Natural killer cell (primary cell): Measurements from ENCODE around the gene ILRUN. TPM values are rescaled to one million over a fixed set of nuclear protein-coding genes. Genes with fewer than 3 reads are reported as not detected.

Experiments
- ATAC-seq, 3 donors: fragments of 150-1000 bp in 2 of 3; fragments of 200-7000 bp in 1 of 3; cut with Tn5 transposase; 1 replicate in 1 of 3; 2 replicates in 2 of 3; pipeline ENCODE4 v1.10.0; 2021; ENCODE audit warnings: mild to moderate bottlenecking in 2 of 3, moderate library complexity in 2 of 3
- DNase-seq, 2 donors: peaks; one replicate each; pipeline versions ENCODE4 v3.0.0 to v3.0.0-alpha.2; 2013 to 2021; ENCODE audit warnings: mixed read lengths in 1 of 2
- H3K27ac ChIP-seq: one replicate; pipeline ENCODE4 v1.5.1; 2013; ENCODE audit warnings: mild to moderate bottlenecking, low read length
- H3K27me3 ChIP-seq: one replicate; pipeline ENCODE4 v1.6.1; 2013; ENCODE audit warnings: low read length; ENCODE audit not compliant: control insufficient read depth, insufficient read depth
- H3K36me3 ChIP-seq: one replicate; pipeline ENCODE4 v1.6.1; 2013; ENCODE audit warnings: low read length; ENCODE audit not compliant: control insufficient read depth, insufficient read depth
- H3K4me1 ChIP-seq: one replicate; pipeline ENCODE4 v1.6.1; 2013; ENCODE audit warnings: low read length; ENCODE audit not compliant: control insufficient read depth, insufficient read depth
- H3K4me3 ChIP-seq: one replicate; pipeline ENCODE4 v1.5.1; 2013; ENCODE audit warnings: low read length
- H3K9me3 ChIP-seq: one replicate; pipeline ENCODE4 v1.6.1; 2013; ENCODE audit warnings: low read length; ENCODE audit not compliant: control insufficient read depth, insufficient read depth
- H3K27ac Mint-ChIP-seq, 2 donors: one replicate each; pipeline ENCODE4 v1.8.0; 2022; ENCODE audit warnings: mild to moderate bottlenecking in 2 of 2, mixed read lengths in 2 of 2, moderate library complexity in 1 of 2
- H3K27me3 Mint-ChIP-seq, 2 donors: one replicate each; pipeline ENCODE4 v1.8.0; 2022; ENCODE audit warnings: low read depth in 2 of 2, mixed read lengths in 2 of 2
- H3K36me3 Mint-ChIP-seq: one replicate; pipeline ENCODE4 v1.8.0; 2022; ENCODE audit warnings: mixed read lengths
- H3K4me1 Mint-ChIP-seq, 2 donors: one replicate each; pipeline ENCODE4 v1.8.0; 2022; ENCODE audit warnings: mixed read lengths in 2 of 2
- H3K4me3 Mint-ChIP-seq: one replicate; pipeline ENCODE4 v1.8.0; 2022; ENCODE audit warnings: mild to moderate bottlenecking, moderate library complexity, mixed read lengths
- H3K9me3 Mint-ChIP-seq, 2 donors: one replicate each; pipeline ENCODE4 v1.8.0; 2022; ENCODE audit warnings: mixed read lengths in 2 of 2
- CTCF ChIP-seq: fragments of 200-600 bp; IDR thresholded peaks from one replicate; pipeline ENCODE4 v1.8.0; 2022; ENCODE audit warnings: antibody characterized with exemption
- WGBS: methylation state at CpG from one replicate; pipeline ENCODE4 v1.1.7; 2013; ENCODE audit warnings: missing lambda C conversion rate; ENCODE audit not compliant: insufficient coverage; 5-methylcytosine and 5-hydroxymethylcytosine counted together
- intact Hi-C: fragments of 100-400 bp; cut with micrococcal nuclease; formaldehyde crosslinking; loops from one replicate; pipeline ENCODE4 v1.14.2; 2022
- total RNA-seq, 4 donors: library from RNA; stranded (reverse); fragments of 120-200 nt in 1 of 4; gene quantifications; one replicate each; pipeline versions ENCODE4 v1.2.3 to v1.2.4, GENCODE V29; 2013 to 2022

Gene ILRUN
- total RNA-seq, 3 donors from 2014 or later (not counting 1 experiment from before 2014, with no cell fraction given) = 91.2 to 101 (median 92.3) TPM

DNA sequence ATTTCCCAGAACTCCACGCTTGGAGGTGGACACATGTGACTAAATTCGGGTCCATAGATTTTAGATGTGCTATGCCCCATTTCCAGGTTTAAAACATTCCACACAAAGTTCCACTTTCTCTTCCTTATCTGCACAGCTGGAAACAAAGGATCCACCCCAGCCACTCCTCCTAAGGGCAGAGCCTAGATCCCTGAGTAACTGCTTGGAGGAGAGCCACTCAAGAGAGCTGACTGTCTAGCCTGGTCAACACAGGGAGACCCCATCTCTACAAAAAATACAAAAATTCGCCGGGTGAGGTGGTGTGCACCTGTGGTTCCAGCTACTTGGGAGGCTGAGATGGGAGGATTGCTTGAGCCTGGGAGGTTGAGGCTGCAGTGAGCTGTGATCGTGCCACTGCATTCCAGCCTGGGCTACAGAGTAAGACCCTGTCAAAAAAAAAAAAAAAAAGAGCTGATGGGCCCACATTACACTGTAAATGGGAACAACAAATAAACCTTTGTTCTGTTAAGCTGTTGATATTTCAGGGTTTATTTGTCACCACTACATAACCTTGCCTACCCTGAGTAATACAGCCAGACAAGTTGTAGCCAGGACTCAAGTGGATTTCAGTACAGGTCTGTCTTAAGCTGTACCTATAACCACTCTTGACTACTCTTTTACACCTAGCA is 35.0 kb upstream of the ILRUN start:
- no peak for DNase-seq
- no peaks in the 10 kb centered on the region for H3K4me1 ChIP-seq
- no peak overlapping the region for H3K4me3 ChIP-seq
- no peak overlapping the region for H3K4me3 Mint-ChIP-seq
- no peaks in the 10 kb centered on the region for H3K4me1 Mint-ChIP-seq
- H3K27ac ChIP-seq = no peak overlapping the region
- H3K36me3 ChIP-seq = no peaks in the 10 kb centered on the region
- ATAC-seq = no peak
- no peaks in the 10 kb centered on the region for H3K9me3 ChIP-seq
- no peak overlapping the region for H3K27ac Mint-ChIP-seq
- intact Hi-C loops = no loop called here
- no peaks in the 10 kb centered on the region for H3K9me3 Mint-ChIP-seq
- 87% methylated on average over 5 of the region's 5 CpGs for WGBS
- no peak for TF ChIP-seq CTCF
- H3K27me3 ChIP-seq = no peaks in the 10 kb centered on the region
- H3K36me3 Mint-ChIP-seq = no peaks in the 10 kb centered on the region
- no peaks in the 10 kb centered on the region for H3K27me3 Mint-ChIP-seq

- Mint-ChIP-seq H3K27ac (no peak overlapping the region), H3K36me3 (no peaks in the 10 kb centered on the region), H3K9me3 (no peaks in the 10 kb centered on the region), H3K4me3 (no peak overlapping the region), H3K4me1 (no peaks in the 10 kb centered on the region), H3K27me3 (no peaks in the 10 kb centered on the region)
- H3K36me3 ChIP-seq = no peaks in the 10 kb centered on the region
- H3K9me3 ChIP-seq = no peaks in the 10 kb centered on the region
- ATAC-seq = no peak
- WGBS = 82% methylated on average over 4 of the region's 4 CpGs
- H3K4me1 ChIP-seq = no peaks in the 10 kb centered on the region
- intact Hi-C loops = no loop called here
- no peak overlapping the region for H3K4me3 ChIP-seq
- TF ChIP-seq CTCF = no peak
- H3K27me3 ChIP-seq = no peaks in the 10 kb centered on the region
- DNase-seq = no peak
- H3K27ac ChIP-seq = no peak overlapping the region
Observed at GRCh38 chr6:34729631-34730470, 33.3 kb upstream of the ILRUN start.

DNA sequence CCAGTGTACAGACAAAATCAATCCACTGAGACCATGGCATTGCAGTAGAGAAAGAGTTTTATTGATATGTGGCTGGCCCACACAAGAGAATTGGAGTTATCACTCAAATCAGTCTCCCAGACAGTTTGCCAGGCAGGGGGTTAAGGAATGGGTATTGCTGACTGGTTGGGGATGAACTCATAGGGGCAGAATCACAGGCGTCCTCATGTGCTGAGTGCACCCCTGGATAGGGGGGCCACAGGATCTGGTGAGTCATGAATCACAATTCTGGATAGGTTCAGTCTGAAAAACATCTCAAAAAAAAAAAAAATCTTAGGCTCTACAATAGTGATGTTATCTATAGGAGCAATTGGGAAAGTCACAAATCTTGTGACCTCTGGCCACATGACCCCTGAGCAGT is 29.5 kb upstream of the ILRUN start:
- no peaks in the 10 kb centered on the region for H3K27me3 Mint-ChIP-seq
- no peaks in the 10 kb centered on the region for H3K36me3 Mint-ChIP-seq
- no peaks in the 10 kb centered on the region for H3K36me3 ChIP-seq
- H3K27ac Mint-ChIP-seq = no peak overlapping the region
- no peak overlapping the region for H3K27ac ChIP-seq
- no peak for DNase-seq
- ATAC-seq = no peak
- no peak for TF ChIP-seq CTCF
- WGBS = 92% methylated on average over 1 of the region's 1 CpG
- no peaks in the 10 kb centered on the region for H3K9me3 Mint-ChIP-seq
- intact Hi-C loops = no loop called here
- H3K27me3 ChIP-seq = no peaks in the 10 kb centered on the region
- no peaks in the 10 kb centered on the region for H3K9me3 ChIP-seq
- no peaks in the 10 kb centered on the region for H3K4me1 Mint-ChIP-seq
- H3K4me3 ChIP-seq = no peak overlapping the region
- no peaks in the 10 kb centered on the region for H3K4me1 ChIP-seq
- no peak overlapping the region for H3K4me3 Mint-ChIP-seq
